Liver (tissue), 9 donors: ENCODE measurements around the gene PDK1. TPM values are rescaled to one million over a fixed set of nuclear protein-coding genes. Genes with fewer than 3 reads are reported as not detected.

Experiments
- DNase-seq: peaks from one replicate; pipeline ENCODE4 v3.0.0-alpha.2; 2017; ENCODE audit warnings: low spot score
- H3K27ac ChIP-seq, 2 donors: one replicate each; pipeline ENCODE4 v1.7.0; 2013; ENCODE audit warnings: inconsistent platforms in 2 of 2, low read length in 2 of 2, control low read depth in 1 of 2, low read depth in 1 of 2, mild to moderate bottlenecking in 1 of 2
- H3K27me3 ChIP-seq, 4 donors: one replicate each; pipeline versions ENCODE4 v1.6.1 to v1.7.0; 2013; ENCODE audit warnings: low read length in 3 of 4, inconsistent platforms in 1 of 4, mild to moderate bottlenecking in 1 of 4, moderate library complexity in 1 of 4; ENCODE audit not compliant: control insufficient read depth in 4 of 4, insufficient read depth in 4 of 4
- H3K36me3 ChIP-seq, 4 donors: one replicate each; pipeline versions ENCODE4 v1.6.1 to v1.7.0; 2013; ENCODE audit warnings: low read length in 3 of 4, mild to moderate bottlenecking in 3 of 4, low read depth in 1 of 4, moderate library complexity in 1 of 4; ENCODE audit not compliant: control insufficient read depth in 4 of 4, insufficient read depth in 3 of 4
- H3K4me1 ChIP-seq, 4 donors: one replicate each; pipeline versions ENCODE4 v1.6.1 to v1.7.0; 2013; ENCODE audit warnings: low read length in 3 of 4, mild to moderate bottlenecking in 3 of 4, moderate library complexity in 1 of 4; ENCODE audit not compliant: control insufficient read depth in 4 of 4, insufficient read depth in 4 of 4
- H3K4me3 ChIP-seq, 3 donors: one replicate each; pipeline versions ENCODE4 v1.6.1 to v1.7.0; 2013; ENCODE audit warnings: low read length in 3 of 3, control low read depth in 1 of 3, low read depth in 1 of 3, mild to moderate bottlenecking in 1 of 3
- H3K9ac ChIP-seq, 2 donors: one replicate each; pipeline ENCODE4 v1.7.0; 2013; ENCODE audit warnings: low read length in 2 of 2, mild to moderate bottlenecking in 2 of 2, moderate library complexity in 2 of 2, control low read depth in 1 of 2, low read depth in 1 of 2
- H3K9me3 ChIP-seq, 4 donors: one replicate each; pipeline versions ENCODE4 v1.6.1 to v1.7.0; 2013; ENCODE audit warnings: low read length in 3 of 4; ENCODE audit not compliant: control insufficient read depth in 4 of 4
- EGR1 ChIP-seq, 2 donors: IDR thresholded peaks; 2 replicates each; pipeline ENCODE4 v1.6.1; 2016 to 2018; ENCODE audit warnings: antibody characterized with exemption in 2 of 2, low read depth in 2 of 2
- FOXA1 ChIP-seq: IDR thresholded peaks from 2 replicates; pipeline ENCODE4 v1.6.1; 2016; ENCODE audit warnings: antibody characterized with exemption
- FOXA2 ChIP-seq: IDR thresholded peaks from 2 replicates; pipeline ENCODE4 v1.6.1; 2016; ENCODE audit warnings: antibody characterized with exemption
- GABPA ChIP-seq, 2 donors: IDR thresholded peaks in 1 of 2; conservative IDR thresholded peaks in 1 of 2; 2 replicates each; pipeline ENCODE4 v1.6.1; 2016; ENCODE audit warnings: antibody characterized with exemption in 2 of 2, mild to moderate bottlenecking in 1 of 2, moderate library complexity in 1 of 2
- HNF4A ChIP-seq, 2 donors: conservative IDR thresholded peaks; 2 replicates each; pipeline ENCODE4 v1.6.1; 2016; ENCODE audit warnings: antibody characterized with exemption in 2 of 2, mild to moderate bottlenecking in 2 of 2
- HNF4G ChIP-seq: IDR thresholded peaks from 2 replicates; pipeline ENCODE4 v1.6.1; 2016; ENCODE audit warnings: antibody characterized with exemption
- JUND ChIP-seq, 2 donors: IDR thresholded peaks; 2 replicates each; pipeline ENCODE4 v1.6.1; 2016; ENCODE audit warnings: antibody characterized with exemption in 2 of 2
- RAD21 ChIP-seq, 2 donors: IDR thresholded peaks; 2 replicates each; pipeline ENCODE4 v1.6.1; 2016; ENCODE audit warnings: antibody characterized with exemption in 2 of 2, mild to moderate bottlenecking in 2 of 2
- RXRA ChIP-seq, 2 donors: IDR thresholded peaks; 2 replicates each; pipeline ENCODE4 v1.6.1; 2017 to 2018; ENCODE audit warnings: antibody characterized with exemption in 2 of 2, mild to moderate bottlenecking in 1 of 2
- SP1 ChIP-seq: IDR thresholded peaks from 2 replicates; pipeline ENCODE4 v1.6.1; 2018; ENCODE audit warnings: antibody characterized with exemption, mild to moderate bottlenecking
- TAF1 ChIP-seq: conservative IDR thresholded peaks from 2 replicates; pipeline ENCODE4 v1.6.1; 2016; ENCODE audit warnings: antibody characterized with exemption, mild to moderate bottlenecking
- YY1 ChIP-seq: IDR thresholded peaks from 2 replicates; pipeline ENCODE4 v1.6.1; 2016; ENCODE audit warnings: antibody characterized with exemption, mild to moderate bottlenecking
- WGBS: extraction: QIAGEN DNeasy Blood & Tissue Kit; methylation state at CpG from one replicate; pipeline ENCODE4 v1.1.7; 2013; 5-methylcytosine and 5-hydroxymethylcytosine counted together
- polyA plus RNA-seq, 2 donors: library from polyadenylated mRNA; stranded (reverse) in 1 of 2; unstranded in 1 of 2; fragments of 200-250 nt in 1 of 2; fragments of >200 nt in 1 of 2; fragmentation: Nextera tagmentation in 1 of 2; extraction: Ambion mirVana in 1 of 2; gene quantifications; one replicate each; pipeline versions ENCODE4 v1.2.1 to v1.2.3, GENCODE V29; 2013 to 2015
- total RNA-seq, 2 donors: library from RNA; depleted of rRNA; stranded (reverse); fragments of >200 nt; gene quantifications; one replicate each; pipeline ENCODE4 v1.2.3, GENCODE V29; 2014
- TF ChIP-seq, protein P1 (sequence below): IDR thresholded peaks from 2 replicates; pipeline ENCODE4 v1.6.1; 2016; ENCODE audit warnings: antibody characterized with exemption, mild to moderate bottlenecking
- TF ChIP-seq, protein P2 (sequence below): IDR thresholded peaks from 2 replicates; pipeline ENCODE4 v1.6.1; 2016; ENCODE audit warnings: antibody characterized with exemption
- TF ChIP-seq, protein P3 (sequence below): IDR thresholded peaks from 2 replicates; pipeline ENCODE4 v1.6.1; 2016; ENCODE audit warnings: antibody characterized with exemption
- TF ChIP-seq, protein P4 (sequence below): fragments of 150-350 bp; IDR thresholded peaks from 2 replicates; pipeline ENCODE4 v1.5.1; 2017; ENCODE audit warnings: improper control_type of control experiment, low read depth, low read length; ENCODE audit not compliant: missing input control
- TF ChIP-seq, protein P5 (sequence below): IDR thresholded peaks from 2 replicates; pipeline ENCODE4 v1.6.1; 2016; ENCODE audit warnings: antibody characterized with exemption
- donor health status: healthy.
- donor health status: healthy.
- donor health status: healthy.
- donor health status: healthy.
- donor health status: healthy.

Gene PDK1
- total and polyA plus RNA-seq, 4 donors = 4.7 to 10.9 (median 7.8) TPM

DNA sequence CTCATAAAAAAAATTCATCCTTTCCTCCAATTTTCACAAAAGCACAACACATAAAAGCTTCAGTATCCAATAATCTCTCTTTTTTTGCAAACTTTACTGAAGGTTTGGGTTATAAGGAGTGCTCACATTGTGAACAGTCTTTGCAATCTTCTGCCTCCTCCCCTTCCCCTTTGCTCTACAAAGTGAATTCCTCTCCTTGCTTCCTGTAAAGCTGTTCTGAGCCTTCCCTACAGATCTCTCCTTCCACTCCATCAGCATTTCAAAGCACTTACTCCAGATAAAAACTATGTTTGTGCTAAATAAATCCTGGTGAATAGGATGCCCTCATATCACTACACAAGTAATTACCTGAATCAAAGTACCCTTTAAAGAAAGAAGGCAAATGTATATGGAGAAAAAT lies 4.6 kb upstream of the PDK1 start:
- no peak overlapping the region for H3K27ac ChIP-seq
- no peak for DNase-seq
- TF ChIP-seq GABPA (IDR thresholded peaks at IDR 0.05 in 1 of 2, conservative IDR thresholded peaks at IDR 0.05 in 1 of 2) (no peak), YY1 (no peak), HNF4A (conservative IDR thresholded peaks at IDR 0.05) (no peak), EGR1 (IDR thresholded peaks at IDR 0.05; ENCODE audit: low read depth in 2 of 2) (no peak), TAF1 (no peak), RXRA (IDR thresholded peaks at IDR 0.05) (no peak), RAD21 (IDR thresholded peaks at IDR 0.05) (no peak), JUND (IDR thresholded peaks at IDR 0.05) (no peak), FOXA1 (no peak), HNF4G (no peak), SP1 (no peak)
- TF ChIP-seq, protein P1, sequence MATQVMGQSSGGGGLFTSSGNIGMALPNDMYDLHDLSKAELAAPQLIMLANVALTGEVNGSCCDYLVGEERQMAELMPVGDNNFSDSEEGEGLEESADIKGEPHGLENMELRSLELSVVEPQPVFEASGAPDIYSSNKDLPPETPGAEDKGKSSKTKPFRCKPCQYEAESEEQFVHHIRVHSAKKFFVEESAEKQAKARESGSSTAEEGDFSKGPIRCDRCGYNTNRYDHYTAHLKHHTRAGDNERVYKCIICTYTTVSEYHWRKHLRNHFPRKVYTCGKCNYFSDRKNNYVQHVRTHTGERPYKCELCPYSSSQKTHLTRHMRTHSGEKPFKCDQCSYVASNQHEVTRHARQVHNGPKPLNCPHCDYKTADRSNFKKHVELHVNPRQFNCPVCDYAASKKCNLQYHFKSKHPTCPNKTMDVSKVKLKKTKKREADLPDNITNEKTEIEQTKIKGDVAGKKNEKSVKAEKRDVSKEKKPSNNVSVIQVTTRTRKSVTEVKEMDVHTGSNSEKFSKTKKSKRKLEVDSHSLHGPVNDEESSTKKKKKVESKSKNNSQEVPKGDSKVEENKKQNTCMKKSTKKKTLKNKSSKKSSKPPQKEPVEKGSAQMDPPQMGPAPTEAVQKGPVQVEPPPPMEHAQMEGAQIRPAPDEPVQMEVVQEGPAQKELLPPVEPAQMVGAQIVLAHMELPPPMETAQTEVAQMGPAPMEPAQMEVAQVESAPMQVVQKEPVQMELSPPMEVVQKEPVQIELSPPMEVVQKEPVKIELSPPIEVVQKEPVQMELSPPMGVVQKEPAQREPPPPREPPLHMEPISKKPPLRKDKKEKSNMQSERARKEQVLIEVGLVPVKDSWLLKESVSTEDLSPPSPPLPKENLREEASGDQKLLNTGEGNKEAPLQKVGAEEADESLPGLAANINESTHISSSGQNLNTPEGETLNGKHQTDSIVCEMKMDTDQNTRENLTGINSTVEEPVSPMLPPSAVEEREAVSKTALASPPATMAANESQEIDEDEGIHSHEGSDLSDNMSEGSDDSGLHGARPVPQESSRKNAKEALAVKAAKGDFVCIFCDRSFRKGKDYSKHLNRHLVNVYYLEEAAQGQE = no peak
- TF ChIP-seq, protein P2, sequence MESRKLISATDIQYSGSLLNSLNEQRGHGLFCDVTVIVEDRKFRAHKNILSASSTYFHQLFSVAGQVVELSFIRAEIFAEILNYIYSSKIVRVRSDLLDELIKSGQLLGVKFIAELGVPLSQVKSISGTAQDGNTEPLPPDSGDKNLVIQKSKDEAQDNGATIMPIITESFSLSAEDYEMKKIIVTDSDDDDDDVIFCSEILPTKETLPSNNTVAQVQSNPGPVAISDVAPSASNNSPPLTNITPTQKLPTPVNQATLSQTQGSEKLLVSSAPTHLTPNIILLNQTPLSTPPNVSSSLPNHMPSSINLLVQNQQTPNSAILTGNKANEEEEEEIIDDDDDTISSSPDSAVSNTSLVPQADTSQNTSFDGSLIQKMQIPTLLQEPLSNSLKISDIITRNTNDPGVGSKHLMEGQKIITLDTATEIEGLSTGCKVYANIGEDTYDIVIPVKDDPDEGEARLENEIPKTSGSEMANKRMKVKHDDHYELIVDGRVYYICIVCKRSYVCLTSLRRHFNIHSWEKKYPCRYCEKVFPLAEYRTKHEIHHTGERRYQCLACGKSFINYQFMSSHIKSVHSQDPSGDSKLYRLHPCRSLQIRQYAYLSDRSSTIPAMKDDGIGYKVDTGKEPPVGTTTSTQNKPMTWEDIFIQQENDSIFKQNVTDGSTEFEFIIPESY = no peak
- TF ChIP-seq, protein P3, sequence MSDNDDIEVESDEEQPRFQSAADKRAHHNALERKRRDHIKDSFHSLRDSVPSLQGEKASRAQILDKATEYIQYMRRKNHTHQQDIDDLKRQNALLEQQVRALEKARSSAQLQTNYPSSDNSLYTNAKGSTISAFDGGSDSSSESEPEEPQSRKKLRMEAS = no peak

DNA sequence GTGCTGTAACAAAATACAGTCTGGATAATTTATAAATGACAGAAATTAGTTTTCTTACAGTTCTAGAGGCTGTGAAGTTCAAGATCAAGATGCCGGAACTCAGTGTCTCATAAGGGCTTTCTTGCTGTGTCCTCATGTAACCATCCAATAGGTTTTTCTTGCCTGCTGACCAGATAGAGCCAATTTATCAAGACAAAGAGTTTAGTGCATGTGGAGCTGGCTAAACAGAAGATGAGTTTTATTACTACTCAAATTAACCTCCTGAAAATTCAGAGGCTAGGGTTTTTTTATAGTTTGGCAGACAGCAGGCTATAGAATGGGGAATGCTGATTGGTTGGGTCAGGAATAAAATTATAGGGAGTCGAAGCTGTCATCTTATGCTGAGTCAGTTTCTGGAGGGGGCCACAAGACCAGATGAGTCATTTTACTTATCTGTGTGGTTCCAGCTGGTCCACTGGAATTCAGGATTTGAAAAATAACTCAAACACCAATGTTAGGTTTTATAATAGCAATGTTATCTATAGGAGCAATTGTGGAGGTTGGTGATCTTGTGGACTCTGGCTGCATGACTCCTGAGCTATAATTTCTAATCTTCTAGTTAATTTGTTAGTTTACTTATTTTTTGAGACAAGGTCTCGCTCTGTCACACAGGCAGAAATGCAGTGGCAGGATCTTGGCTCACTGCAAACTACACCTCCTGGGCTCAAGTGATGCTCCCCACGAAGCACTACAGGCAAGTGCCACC lies 3.2 kb upstream of the PDK1 start:
- H3K36me3 ChIP-seq = no peaks in the 10 kb centered on the region
- TF ChIP-seq RAD21 (IDR thresholded peaks at IDR 0.05) = no peak
- no peak for TF ChIP-seq FOXA2
- TF ChIP-seq FOXA1 = no peak
- TF ChIP-seq, protein P4, sequence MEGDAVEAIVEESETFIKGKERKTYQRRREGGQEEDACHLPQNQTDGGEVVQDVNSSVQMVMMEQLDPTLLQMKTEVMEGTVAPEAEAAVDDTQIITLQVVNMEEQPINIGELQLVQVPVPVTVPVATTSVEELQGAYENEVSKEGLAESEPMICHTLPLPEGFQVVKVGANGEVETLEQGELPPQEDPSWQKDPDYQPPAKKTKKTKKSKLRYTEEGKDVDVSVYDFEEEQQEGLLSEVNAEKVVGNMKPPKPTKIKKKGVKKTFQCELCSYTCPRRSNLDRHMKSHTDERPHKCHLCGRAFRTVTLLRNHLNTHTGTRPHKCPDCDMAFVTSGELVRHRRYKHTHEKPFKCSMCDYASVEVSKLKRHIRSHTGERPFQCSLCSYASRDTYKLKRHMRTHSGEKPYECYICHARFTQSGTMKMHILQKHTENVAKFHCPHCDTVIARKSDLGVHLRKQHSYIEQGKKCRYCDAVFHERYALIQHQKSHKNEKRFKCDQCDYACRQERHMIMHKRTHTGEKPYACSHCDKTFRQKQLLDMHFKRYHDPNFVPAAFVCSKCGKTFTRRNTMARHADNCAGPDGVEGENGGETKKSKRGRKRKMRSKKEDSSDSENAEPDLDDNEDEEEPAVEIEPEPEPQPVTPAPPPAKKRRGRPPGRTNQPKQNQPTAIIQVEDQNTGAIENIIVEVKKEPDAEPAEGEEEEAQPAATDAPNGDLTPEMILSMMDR = no peak
- no peak for TF ChIP-seq HNF4A (conservative IDR thresholded peaks at IDR 0.05)
- TF ChIP-seq, protein P3 = no peak
- TF ChIP-seq TAF1 = no peak
- TF ChIP-seq RXRA (IDR thresholded peaks at IDR 0.05) = no peak
- TF ChIP-seq, protein P1 = no peak
- TF ChIP-seq JUND (IDR thresholded peaks at IDR 0.05) = no peak
- no peak for TF ChIP-seq YY1
- TF ChIP-seq, protein P5, sequence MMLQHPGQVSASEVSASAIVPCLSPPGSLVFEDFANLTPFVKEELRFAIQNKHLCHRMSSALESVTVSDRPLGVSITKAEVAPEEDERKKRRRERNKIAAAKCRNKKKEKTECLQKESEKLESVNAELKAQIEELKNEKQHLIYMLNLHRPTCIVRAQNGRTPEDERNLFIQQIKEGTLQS = no peak
- no peak for TF ChIP-seq SP1

More for the DNA sequence above, 4.6 kb upstream of the PDK1 start:
- H3K4me1 ChIP-seq = peaks cover 0 to 4% (median 0%) of the 10 kb centered on the region in 4 donors
- no peaks in the 10 kb centered on the region for H3K27me3 ChIP-seq
- no peak overlapping the region for H3K9ac ChIP-seq
- no peak overlapping the region for H3K4me3 ChIP-seq
- H3K36me3 ChIP-seq = no peaks in the 10 kb centered on the region
- no peaks in the 10 kb centered on the region for H3K9me3 ChIP-seq

More for the DNA sequence above, 3.2 kb upstream of the PDK1 start:
- no peak for DNase-seq
- Histone ChIP-seq H3K27me3 (no peaks in the 10 kb centered on the region), H3K4me1 (peaks cover 0 to 14% (median 3%) of the 10 kb centered on the region in 4 donors), H3K27ac (no peak overlapping the region), H3K9me3 (no peaks in the 10 kb centered on the region), H3K9ac (no peak overlapping the region), H3K4me3 (no peak overlapping the region)
- 92% methylated on average over 4 of the region's 4 CpGs for WGBS
